K562 (cell line): ENCODE measurements around the gene TSSK6. TPM values are rescaled to one million over a fixed set of nuclear protein-coding genes. Genes with fewer than 3 reads are reported as not detected.
A peak's percentile ranks its signal among the peaks of the same experiment; 100 is the strongest.

Experiments used
- ATF7 ChIP-seq: fragments of 450-650 bp; IDR thresholded peaks from 2 replicates; pipeline ENCODE4 v1.7.1; 2014; ENCODE audit warnings: mild to moderate bottlenecking, moderate library complexity
- BRD9 ChIP-seq: fragments of 450-650 bp; IDR thresholded peaks from 2 replicates; pipeline ENCODE4 v1.6.1; 2018; ENCODE audit warnings: low read depth; ENCODE audit not compliant: partially characterized antibody
- COPS2 ChIP-seq: fragments of 450-650 bp; conservative IDR thresholded peaks from 2 replicates; pipeline ENCODE4 v1.6.1; 2016; ENCODE audit warnings: mild to moderate bottlenecking, moderate library complexity
- DEAF1 ChIP-seq: fragments of 450-650 bp; formaldehyde crosslinking; IDR thresholded peaks from 2 replicates; pipeline ENCODE4 v1.4.0; 2020; ENCODE audit warnings: mild to moderate bottlenecking, moderate library complexity
- ELK3 ChIP-seq: fragments of 450-650 bp; formaldehyde crosslinking; IDR thresholded peaks from 2 replicates; pipeline ENCODE4 v1.4.0; 2020; ENCODE audit warnings: mild to moderate bottlenecking
- FOXA3 ChIP-seq, 2 experiments: fragments of 450-650 bp in 1 of 2; sonication (generic) in 1 of 2; formaldehyde crosslinking; IDR thresholded peaks in 1 of 2; conservative IDR thresholded peaks in 1 of 2; 2 replicates each; pipeline versions ENCODE4 v1.4.0 to v1.8.0; 2020 to 2022; ENCODE audit warnings: mild to moderate bottlenecking in 2 of 2, missing genetic modification reagents in 1 of 2
- HMBOX1 ChIP-seq: sonication (generic); IDR thresholded peaks from 2 replicates; pipeline ENCODE4 v1.6.1; 2016
- PHB ChIP-seq: fragments of 250-450 bp; sonication (Bioruptor Pico); IDR thresholded peaks from 2 replicates; pipeline ENCODE4 v1.5.0; 2021
- RAD21 ChIP-seq, 2 experiments: fragments of 250-450 bp in 1 of 2; fragments of 450-650 bp in 1 of 2; sonication (Bioruptor Pico) in 1 of 2; formaldehyde crosslinking in 1 of 2; IDR thresholded peaks in 1 of 2; conservative IDR thresholded peaks in 1 of 2; 2 replicates each; pipeline versions ENCODE4 v1.4.0 to v1.8.0; 2020 to 2022; ENCODE audit warnings: mild to moderate bottlenecking in 2 of 2, moderate library complexity in 1 of 2
- RCOR1 ChIP-seq, 2 experiments: IDR thresholded peaks; 2 replicates each; pipeline ENCODE4 v1.6.1; 2012; ENCODE audit warnings: low read depth in 2 of 2, low read length in 2 of 2, borderline replicate concordance in 1 of 2, improper control_type of control experiment in 1 of 2
- SFPQ ChIP-seq: fragments of 200-400 bp; formaldehyde crosslinking; IDR thresholded peaks from 2 replicates; pipeline ENCODE4 v1.6.1; 2017; ENCODE audit warnings: mild to moderate bottlenecking, low read depth, low read length, moderate library complexity
- SMC3 ChIP-seq: conservative IDR thresholded peaks from 2 replicates; pipeline ENCODE4 v1.6.1; 2011; ENCODE audit warnings: low read depth, low read length, improper control_type of control experiment; ENCODE audit not compliant: insufficient read depth
- STAG1 ChIP-seq: sonication (generic); formaldehyde crosslinking; IDR thresholded peaks from 2 replicates; pipeline ENCODE4 v1.5.0; 2020; ENCODE audit warnings: missing genetic modification reagents, borderline replicate concordance
- TOE1 ChIP-seq, 2 experiments: fragments of 450-650 bp in 1 of 2; sonication (generic) in 1 of 2; formaldehyde crosslinking in 1 of 2; IDR thresholded peaks; 2 replicates each; pipeline versions ENCODE4 v1.7.1 to v1.8.0; 2016 to 2022; ENCODE audit warnings: borderline replicate concordance in 2 of 2, mild to moderate bottlenecking in 2 of 2, antibody characterized with exemption in 1 of 2, inconsistent platforms in 1 of 2, low read depth in 1 of 2, missing genetic modification reagents in 1 of 2, moderate library complexity in 1 of 2
- ZNF384 ChIP-seq: IDR thresholded peaks from 2 replicates; pipeline ENCODE4 v1.6.1; 2012; ENCODE audit warnings: low read depth, low read length, improper control_type of control experiment
- polyA plus RNA-seq, 8 experiments: library from polyadenylated mRNA; depleted of rRNA in 4 of 8; stranded (reverse) in 5 of 8; unstranded in 3 of 8; fragments of >200 nt; fragmentation: Nextera tagmentation in 2 of 8; fragmentation: Illumina TruSeq in 1 of 8; extraction: Ambion mirVana in 2 of 8; extraction: Trizol in 1 of 8; gene quantifications; 2 replicates each; pipeline versions ENCODE4 v1.2.1 to v1.2.3, GENCODE V29; 2011 to 2014; ENCODE audit warnings: inconsistent platforms in 1 of 8, missing spikeins in 1 of 8
- total RNA-seq, 7 experiments: library from RNA; depleted of rRNA in 6 of 7; stranded (reverse); fragments of >200 nt in 6 of 7; fragmentation: Illumina TruSeq in 2 of 7; extraction: Trizol in 2 of 7; gene quantifications; 2 replicates each; pipeline versions ENCODE4 v1.2.1 to v1.2.3, GENCODE V29; 2011 to 2021; ENCODE audit warnings: low replicate concordance in 1 of 7
- TF ChIP-seq, protein P1 (sequence below): fragments of 450-650 bp; formaldehyde crosslinking; conservative IDR thresholded peaks from 2 replicates; pipeline ENCODE4 v1.4.0; 2022; ENCODE audit warnings: mild to moderate bottlenecking, missing genetic modification characterization

TSSK6 gene
- total and polyA plus RNA-seq, 9 of the 15 experiments (the other 6 are each of a cell fraction or from before 2014, with no cell fraction given): 0.21 to 2.6 (median 1.5) TPM; not detected in 3

DNA sequence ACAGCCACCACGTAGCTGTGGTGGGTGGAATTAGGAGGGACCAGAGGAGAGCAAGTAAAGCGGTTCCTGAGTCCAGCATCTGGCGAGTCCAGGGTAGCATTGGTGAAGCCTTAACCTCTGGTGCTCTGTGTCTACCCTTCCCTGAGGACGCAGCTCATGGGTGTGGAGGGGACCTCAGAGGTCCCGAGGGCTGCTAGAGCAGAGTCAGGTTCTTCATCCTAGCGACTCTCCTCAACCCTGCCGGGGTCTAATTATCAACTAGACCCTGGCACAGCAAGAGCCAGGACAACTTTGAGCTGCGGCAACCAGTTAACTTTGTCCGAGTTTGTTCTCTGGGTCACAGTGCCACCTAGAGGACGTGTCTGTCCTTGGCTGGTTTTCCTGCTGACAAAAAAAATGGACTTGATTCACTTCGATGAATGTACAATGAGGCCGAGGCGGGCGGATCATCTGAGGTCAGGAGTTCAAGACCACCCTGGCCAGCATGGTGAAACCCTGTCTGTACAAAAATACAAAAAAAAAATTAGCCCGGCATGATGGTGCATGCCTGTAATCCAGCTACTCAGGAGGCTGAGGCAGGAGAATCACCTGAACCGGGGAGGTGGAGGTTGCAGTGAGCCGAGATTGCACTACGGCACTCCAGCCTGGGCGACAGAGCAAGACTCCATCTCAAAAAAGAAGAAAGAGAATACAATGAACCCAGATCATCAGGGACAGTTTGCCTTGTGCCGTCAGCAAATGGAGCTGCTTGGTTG lies 25.0 kb downstream of the TSSK6 start (continued):
- TF ChIP-seq DEAF1: peak; percentile 75
- peak; percentile 27; the same call in 1 of the 2 replicates for TF ChIP-seq ATF7
- no peak for TF ChIP-seq TOE1 (IDR thresholded peaks at IDR 0.05; ENCODE audit: borderline replicate concordance)
- TF ChIP-seq TOE1 (CRISPR knock-in tag; IDR thresholded peaks at IDR 0.05; ENCODE audit: borderline replicate concordance, low read depth): 0 out of 2 replicates have a peak, but pooled peaks have one; percentile 9
- TF ChIP-seq SFPQ: no peak
- TF ChIP-seq RAD21 (CRISPR knock-in tag; conservative IDR thresholded peaks at IDR 0.05 in 1 of 2, IDR thresholded peaks at IDR 0.05 in 1 of 2): peak; percentile 79 to 81
- TF ChIP-seq ELK3: no peak
- peak; percentile 30; the same call in 1 of the 2 replicates for TF ChIP-seq STAG1 (CRISPR knock-in tag)
- peak; percentile 65 for TF ChIP-seq SMC3
- 0 out of 4 replicates have a peak, but pooled peaks of 1 of the 2 experiments have one; percentile 42 for TF ChIP-seq FOXA3 (CRISPR knock-in tag; conservative IDR thresholded peaks at IDR 0.05 in 1 of 2, IDR thresholded peaks at IDR 0.05 in 1 of 2)
- TF ChIP-seq HMBOX1: peak; percentile 61
- TF ChIP-seq RCOR1 (IDR thresholded peaks at IDR 0.05; ENCODE audit: borderline replicate concordance in 1 of 2, low read depth in 2 of 2, low read length in 2 of 2): no peak
- TF ChIP-seq BRD9: peak; percentile 20
- no peak for TF ChIP-seq PHB (CRISPR knock-in tag)
- peak; percentile 70 for TF ChIP-seq ZNF384
- no peak for TF ChIP-seq COPS2
- TF ChIP-seq, protein P1, sequence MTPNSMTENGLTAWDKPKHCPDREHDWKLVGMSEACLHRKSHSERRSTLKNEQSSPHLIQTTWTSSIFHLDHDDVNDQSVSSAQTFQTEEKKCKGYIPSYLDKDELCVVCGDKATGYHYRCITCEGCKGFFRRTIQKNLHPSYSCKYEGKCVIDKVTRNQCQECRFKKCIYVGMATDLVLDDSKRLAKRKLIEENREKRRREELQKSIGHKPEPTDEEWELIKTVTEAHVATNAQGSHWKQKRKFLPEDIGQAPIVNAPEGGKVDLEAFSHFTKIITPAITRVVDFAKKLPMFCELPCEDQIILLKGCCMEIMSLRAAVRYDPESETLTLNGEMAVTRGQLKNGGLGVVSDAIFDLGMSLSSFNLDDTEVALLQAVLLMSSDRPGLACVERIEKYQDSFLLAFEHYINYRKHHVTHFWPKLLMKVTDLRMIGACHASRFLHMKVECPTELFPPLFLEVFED (CRISPR knock-in tag): 0 out of 2 replicates have a peak, but pooled peaks have one; percentile 18
